Transverse colon (tissue), 4 donors: ENCODE results near the gene OLFML2A. TPM values are rescaled to one million over a fixed set of nuclear protein-coding genes. Genes with fewer than 3 reads are reported as not detected.

ENCODE experiments used
- DNase-seq: peaks from one replicate; pipeline ENCODE4 v3.0.0-alpha.2; 2019
- H3K27ac ChIP-seq, 4 donors: fragments of 200-600 bp; sonication (generic); 2 replicates each; pipeline ENCODE4 v1.5.1; 2016 to 2018; ENCODE audit warnings: inconsistent platforms in 4 of 4
- H3K27me3 ChIP-seq: fragments of 200-600 bp; sonication (generic); 2 replicates; pipeline ENCODE4 v1.5.1; 2017; ENCODE audit warnings: inconsistent platforms
- H3K36me3 ChIP-seq, 4 donors: fragments of 200-600 bp; sonication (generic); 2 replicates each; pipeline ENCODE4 v1.5.1; 2017 to 2019; ENCODE audit warnings: inconsistent platforms in 4 of 4
- H3K4me1 ChIP-seq, 4 donors: fragments of 200-600 bp; sonication (generic); 2 replicates each; pipeline ENCODE4 v1.5.1; 2017 to 2020; ENCODE audit warnings: inconsistent platforms in 4 of 4
- H3K4me3 ChIP-seq, 4 donors: fragments of 200-600 bp; sonication (generic); 1 replicate in 1 of 4; 2 replicates in 3 of 4; pipeline versions ENCODE4 v1.5.1 to v1.6.1; 2017 to 2019; ENCODE audit warnings: inconsistent platforms in 4 of 4
- H3K9me3 ChIP-seq, 2 donors: fragments of 200-600 bp; sonication (generic); 2 replicates each; pipeline ENCODE4 v1.5.1; 2017 to 2019; ENCODE audit warnings: inconsistent platforms in 2 of 2
- CTCF ChIP-seq, 5 experiments: fragments of 200-600 bp in 3 of 5; fragments of 450-650 bp in 2 of 5; sonication (generic) in 3 of 5; IDR thresholded peaks; 1 replicate in 2 of 5; 2 replicates in 3 of 5; pipeline ENCODE4 v1.5.1; 2016 to 2017; ENCODE audit warnings: antibody characterized with exemption in 5 of 5, inconsistent platforms in 3 of 5, mild to moderate bottlenecking in 2 of 5, moderate library complexity in 1 of 5
- EP300 ChIP-seq: sonication (generic); formaldehyde crosslinking; IDR thresholded peaks from one replicate; pipeline ENCODE4 v1.6.1; 2017; ENCODE audit warnings: antibody characterized with exemption, low read depth
- POLR2A ChIP-seq: fragments of 450-650 bp; IDR thresholded peaks from one replicate; pipeline ENCODE4 v1.6.1; 2016; ENCODE audit warnings: antibody characterized with exemption, mild to moderate bottlenecking, moderate library complexity
- POLR2AphosphoS5 ChIP-seq, 3 donors: sonication (generic); formaldehyde crosslinking; IDR thresholded peaks; one replicate each; pipeline ENCODE4 v1.6.1; 2016; ENCODE audit warnings: antibody characterized with exemption in 3 of 3
- WGBS, 2 donors: methylation state at CpG; one replicate each; pipeline ENCODE4 v1.1.5; 2018; ENCODE audit warnings: low coverage in 1 of 2; 5-methylcytosine and 5-hydroxymethylcytosine counted together
- in situ Hi-C, 4 donors: fragments of 200-750 bp; cut with MboI; loops; one replicate each; pipeline versions ENCODE4 v1.15.0 to v1.15.1; 2017; ENCODE audit warnings: low sequenced_read_pairs in 3 of 4, low pct_ligation_motif_present in 1 of 4, low pct_unique_long_range_greater_than_20kb in 1 of 4
- intact Hi-C: fragments of 100-400 bp; cut with DNase I; formaldehyde crosslinking; loops from one replicate; pipeline ENCODE4 v1.15.1; 2023; ENCODE audit warnings: low total_unique reads
- total RNA-seq, 4 donors: library from RNA; depleted of rRNA; stranded (reverse); fragments of >200 nt; gene quantifications; one replicate each; pipeline ENCODE4 v1.1.0, GENCODE V29; 2016

Gene OLFML2A
- total RNA-seq, 4 donors from 2014 or later = 9.4 to 59.1 (median 16.0) TPM

- H3K27ac ChIP-seq = no peak overlapping the region
- no peak overlapping the region for H3K4me3 ChIP-seq
- H3K36me3 ChIP-seq = no peaks in the 10 kb centered on the region
- no peaks in the 10 kb centered on the region for H3K9me3 ChIP-seq
- 59 to 83% methylated on average over 3 to 5 of the region's 5 CpGs for WGBS, 2 donors
- in situ Hi-C loops = loop anchor here in 2 of 4 donors (25.0 kb wide), 1 partner anchor 346 kb away; the partner anchor contains the start of gene SCAI (in 2 of the 2)
- TF ChIP-seq EP300 (no peak), CTCF (IDR thresholded peaks at IDR 0.05) (no peak), POLR2A (no peak), POLR2AphosphoS5 (IDR thresholded peaks at IDR 0.05) (no peak)
- no peaks in the 10 kb centered on the region for H3K27me3 ChIP-seq
- DNase-seq = no peak
- intact Hi-C loops = no loop called here
- no peaks in the 10 kb centered on the region for H3K4me1 ChIP-seq
These were observed 14.0 kb downstream of the OLFML2A start for GRCh38 chr9:124790801-124791505.

GRCh38 chr9:124792257-124793014, 15.5 kb downstream of the OLFML2A start:
- WGBS, 2 donors = 89% methylated on average over 8 of the region's 8 CpGs; no CpG with 5 or more reads in 1 of the 2 donors
- Histone ChIP-seq H3K4me3 (no peak overlapping the region), H3K9me3 (no peaks in the 10 kb centered on the region), H3K4me1 (peaks cover 0 to 2% (median under 1%) of the 10 kb centered on the region in 4 donors), H3K36me3 (no peaks in the 10 kb centered on the region), H3K27ac (peak overlapping the region in 1 of 4 donors; percentile 18), H3K27me3 (no peaks in the 10 kb centered on the region)
- TF ChIP-seq EP300 = no peak
- TF ChIP-seq CTCF (IDR thresholded peaks at IDR 0.05) = no peak
- TF ChIP-seq POLR2A = no peak
- TF ChIP-seq POLR2AphosphoS5 (IDR thresholded peaks at IDR 0.05) = no peak
- intact Hi-C loops (no loop called here), in situ Hi-C loops (loop anchor here in 2 of 4 donors (25.0 kb wide), 1 partner anchor 345 kb away; the partner anchor contains the start of gene SCAI (in 2 of the 2))
- no peak for DNase-seq

DNA sequence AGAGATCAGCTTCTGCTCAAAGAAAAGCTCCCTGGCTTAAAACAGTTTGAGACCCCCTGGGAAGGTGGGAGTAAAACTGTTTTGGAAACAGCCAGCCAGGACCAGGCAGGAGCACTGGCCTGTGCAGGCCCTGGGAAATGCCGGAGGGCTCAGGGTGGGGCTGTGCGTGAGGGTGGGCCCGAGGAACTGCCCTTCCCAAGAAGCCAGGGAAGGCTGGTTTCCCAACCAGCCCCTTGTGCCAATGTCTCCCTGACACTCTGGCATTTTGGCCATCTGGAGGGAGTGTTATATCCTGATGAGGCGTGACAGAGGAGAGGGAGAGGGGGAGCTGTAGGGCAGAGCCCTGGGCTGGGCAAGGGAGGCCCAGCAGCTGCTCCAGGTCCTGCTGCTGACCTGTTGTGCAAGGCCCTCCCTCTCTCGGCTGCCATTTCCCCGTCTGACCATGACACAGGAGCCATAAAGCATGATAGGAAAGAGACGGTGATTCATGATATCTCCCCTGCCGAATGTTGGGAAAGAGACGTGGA, 16.1 kb downstream of the OLFML2A start:
- intact Hi-C loops = no loop called here
- Histone ChIP-seq H3K9me3 (no peaks in the 10 kb centered on the region), H3K27me3 (no peaks in the 10 kb centered on the region), H3K4me3 (no peak overlapping the region), H3K4me1 (peaks cover 0 to 6% (median 3%) of the 10 kb centered on the region in 4 donors), H3K36me3 (no peaks in the 10 kb centered on the region), H3K27ac (peak overlapping the region in 1 of 4 donors; percentile 18)
- no peak for DNase-seq
- WGBS, 2 donors = 88% methylated on average over 9 of the region's 9 CpGs; no CpG with 5 or more reads in 1 of the 2 donors
- in situ Hi-C loops = loop anchor here in 2 of 4 donors (25.0 kb wide), 1 partner anchor 344 kb away; the partner anchor contains the start of gene SCAI (in 2 of the 2)
- TF ChIP-seq EP300 (no peak), POLR2A (no peak), CTCF (IDR thresholded peaks at IDR 0.05) (no peak), POLR2AphosphoS5 (IDR thresholded peaks at IDR 0.05) (no peak)
